Bronchial epithelial cell (primary cell): ENCODE results near the gene SPHK2. TPM values are rescaled to one million over a fixed set of nuclear protein-coding genes. Genes with fewer than 3 reads are reported as not detected.

Experiments
- DNase-seq: peaks from one replicate; pipeline ENCODE4 v3.0.0-alpha.2; 2010; ENCODE audit warnings: low read depth
- FAIRE-seq: peaks from 2 replicates; lab custom pipeline; 2011; peaks lifted over from hg19 to GRCh38; lab: Jason Lieb, UNC
- H3K27me3 ChIP-seq: 2 replicates; pipeline ENCODE4 v1.5.1; 2011; ENCODE audit warnings: low read length; ENCODE audit not compliant: control insufficient read depth, insufficient read depth
- H3K36me3 ChIP-seq: 2 replicates; pipeline ENCODE4 v1.5.1; 2011; ENCODE audit warnings: low read length; ENCODE audit not compliant: control insufficient read depth, insufficient read depth
- H3K4me3 ChIP-seq: 2 replicates; pipeline ENCODE4 v1.5.1; 2011; ENCODE audit warnings: mild to moderate bottlenecking, low read depth, low read length, control low read depth
- total RNA-seq: library from RNA; depleted of rRNA; stranded (reverse); fragments of >200 nt; gene quantifications from 2 replicates; pipeline ENCODE4 v1.2.1, GENCODE V29; 2014
- TF ChIP-seq, protein P1 (sequence below): IDR thresholded peaks from 2 replicates; pipeline ENCODE4 v1.5.1; 2011; ENCODE audit warnings: mild to moderate bottlenecking, moderate library complexity, low read length, control low read depth, inconsistent platforms; ENCODE audit not compliant: insufficient read depth, severe bottlenecking

Gene SPHK2
- total RNA-seq, 1 donor from 2014 or later = 3.4 TPM

DNA sequence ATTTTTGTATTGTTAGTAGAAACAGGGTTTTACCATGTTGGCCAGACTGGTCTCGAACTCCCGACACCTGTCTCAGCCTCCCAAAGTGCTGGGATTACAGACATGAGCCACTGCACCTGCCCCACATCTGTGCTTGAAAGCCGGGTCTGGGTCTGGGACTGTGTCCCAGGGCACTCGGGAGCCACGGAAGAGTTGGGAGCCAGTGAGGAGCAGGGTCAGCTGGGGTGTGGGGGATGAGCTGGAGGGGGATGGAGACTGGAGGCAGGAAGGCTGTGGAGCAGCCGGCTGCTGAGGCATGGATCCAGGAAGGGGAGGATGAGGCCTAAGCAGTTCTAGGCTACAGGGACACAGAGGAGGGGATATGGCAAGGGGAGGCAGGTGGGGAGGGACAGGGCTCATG is 23.5 kb upstream of the SPHK2 start:
- H3K36me3 ChIP-seq = no peaks in the 10 kb centered on the region
- DNase-seq = no peak
- H3K27me3 ChIP-seq = no peaks in the 10 kb centered on the region
- TF ChIP-seq, protein P1, sequence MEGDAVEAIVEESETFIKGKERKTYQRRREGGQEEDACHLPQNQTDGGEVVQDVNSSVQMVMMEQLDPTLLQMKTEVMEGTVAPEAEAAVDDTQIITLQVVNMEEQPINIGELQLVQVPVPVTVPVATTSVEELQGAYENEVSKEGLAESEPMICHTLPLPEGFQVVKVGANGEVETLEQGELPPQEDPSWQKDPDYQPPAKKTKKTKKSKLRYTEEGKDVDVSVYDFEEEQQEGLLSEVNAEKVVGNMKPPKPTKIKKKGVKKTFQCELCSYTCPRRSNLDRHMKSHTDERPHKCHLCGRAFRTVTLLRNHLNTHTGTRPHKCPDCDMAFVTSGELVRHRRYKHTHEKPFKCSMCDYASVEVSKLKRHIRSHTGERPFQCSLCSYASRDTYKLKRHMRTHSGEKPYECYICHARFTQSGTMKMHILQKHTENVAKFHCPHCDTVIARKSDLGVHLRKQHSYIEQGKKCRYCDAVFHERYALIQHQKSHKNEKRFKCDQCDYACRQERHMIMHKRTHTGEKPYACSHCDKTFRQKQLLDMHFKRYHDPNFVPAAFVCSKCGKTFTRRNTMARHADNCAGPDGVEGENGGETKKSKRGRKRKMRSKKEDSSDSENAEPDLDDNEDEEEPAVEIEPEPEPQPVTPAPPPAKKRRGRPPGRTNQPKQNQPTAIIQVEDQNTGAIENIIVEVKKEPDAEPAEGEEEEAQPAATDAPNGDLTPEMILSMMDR = no peak
- FAIRE-seq = no peak
- no peak overlapping the region for H3K4me3 ChIP-seq

DNA sequence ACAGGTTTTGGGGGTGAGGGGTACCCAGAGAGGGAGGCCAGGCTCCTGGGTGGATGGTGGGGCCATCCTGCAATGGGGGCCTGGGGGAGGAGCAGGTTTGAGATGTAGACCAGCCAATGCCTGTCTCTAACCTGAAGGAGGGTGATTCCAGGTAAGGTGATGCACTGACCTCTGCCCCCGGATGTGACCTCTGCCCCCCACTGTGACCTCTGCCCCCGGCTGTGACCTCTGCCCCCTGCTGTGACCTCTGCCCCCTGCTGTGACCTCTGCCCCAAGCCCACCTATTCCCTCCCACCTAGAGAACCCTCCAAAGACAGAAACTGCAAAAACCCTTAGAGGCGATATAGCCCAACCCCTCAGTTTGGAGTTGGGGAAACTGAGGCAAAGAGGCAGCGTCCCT is 23.1 kb upstream of the SPHK2 start:
- TF ChIP-seq, protein P1 = no peak
- FAIRE-seq = no peak

DNA sequence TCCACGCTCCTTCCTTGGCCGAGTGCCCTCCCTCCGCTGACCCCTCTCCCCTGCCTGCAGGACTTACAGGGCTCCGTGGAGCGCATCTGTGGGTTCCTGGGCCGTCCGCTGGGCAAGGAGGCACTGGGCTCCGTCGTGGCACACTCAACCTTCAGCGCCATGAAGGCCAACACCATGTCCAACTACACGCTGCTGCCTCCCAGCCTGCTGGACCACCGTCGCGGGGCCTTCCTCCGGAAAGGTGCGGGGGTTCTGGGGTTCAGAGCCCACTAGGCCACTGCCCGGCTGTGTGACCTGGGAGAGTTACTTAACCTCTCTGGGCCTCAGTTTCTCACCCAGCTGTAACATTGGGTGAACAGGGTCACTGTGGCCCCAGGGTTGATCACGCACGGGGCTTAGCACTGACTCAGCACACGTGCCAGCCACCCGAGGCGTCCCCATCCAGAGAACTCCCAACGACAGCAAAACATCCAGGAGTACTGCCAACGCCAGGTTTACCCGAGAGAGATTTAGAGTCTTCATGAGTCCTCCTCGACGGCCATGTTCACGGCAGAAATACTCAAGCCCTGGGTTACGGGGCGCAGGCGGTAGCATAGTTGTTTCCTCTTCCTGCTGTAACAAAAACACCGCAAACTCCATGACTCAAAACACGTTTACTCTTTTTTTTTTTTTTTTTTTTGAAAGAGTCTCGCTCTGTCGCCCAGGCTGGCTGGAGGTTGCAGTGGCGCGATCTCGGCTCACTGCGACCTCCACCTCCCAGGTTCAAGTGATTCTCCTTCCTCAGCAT is 22.4 kb upstream of the SPHK2 start:
- H3K27me3 ChIP-seq = no peaks in the 10 kb centered on the region
- H3K36me3 ChIP-seq = no peaks in the 10 kb centered on the region
- TF ChIP-seq, protein P1 = no peak
- no peak for DNase-seq
- H3K4me3 ChIP-seq = no peak overlapping the region
- no peak for FAIRE-seq

More for the DNA sequence above, 23.1 kb upstream of the SPHK2 start:
- Histone ChIP-seq H3K27me3 (no peaks in the 10 kb centered on the region), H3K4me3 (no peak overlapping the region), H3K36me3 (no peaks in the 10 kb centered on the region)
- no peak for DNase-seq

DNA sequence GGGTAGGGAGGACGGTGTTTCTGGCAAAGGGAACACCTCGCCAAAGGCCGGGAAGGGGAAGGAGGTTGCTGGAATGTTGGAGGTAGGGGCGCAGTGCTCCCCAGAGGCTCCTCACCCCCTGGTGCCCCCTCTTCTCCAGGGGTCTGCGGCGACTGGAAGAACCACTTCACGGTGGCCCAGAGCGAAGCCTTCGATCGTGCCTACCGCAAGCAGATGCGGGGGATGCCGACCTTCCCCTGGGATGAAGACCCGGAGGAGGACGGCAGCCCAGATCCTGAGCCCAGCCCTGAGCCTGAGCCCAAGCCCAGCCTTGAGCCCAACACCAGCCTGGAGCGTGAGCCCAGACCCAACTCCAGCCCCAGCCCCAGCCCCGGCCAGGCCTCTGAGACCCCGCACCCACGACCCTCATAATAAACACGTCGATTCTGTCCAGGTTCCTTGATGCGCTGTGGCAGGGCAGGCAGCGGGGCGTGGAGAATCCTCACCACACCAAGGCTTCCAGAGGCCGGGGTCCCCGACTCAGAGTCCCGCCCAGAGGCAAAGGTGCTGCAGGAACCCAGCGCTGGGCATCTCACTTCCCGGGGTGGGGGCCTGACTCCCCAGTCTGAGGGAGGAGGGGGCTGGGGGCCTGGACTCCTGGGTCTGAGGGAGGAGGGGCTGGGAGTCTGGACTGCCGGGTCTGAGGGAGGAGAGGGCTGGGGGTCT is 20.2 kb upstream of the SPHK2 start:
- H3K36me3 ChIP-seq = no peaks in the 10 kb centered on the region
- H3K27me3 ChIP-seq = no peaks in the 10 kb centered on the region

DNA sequence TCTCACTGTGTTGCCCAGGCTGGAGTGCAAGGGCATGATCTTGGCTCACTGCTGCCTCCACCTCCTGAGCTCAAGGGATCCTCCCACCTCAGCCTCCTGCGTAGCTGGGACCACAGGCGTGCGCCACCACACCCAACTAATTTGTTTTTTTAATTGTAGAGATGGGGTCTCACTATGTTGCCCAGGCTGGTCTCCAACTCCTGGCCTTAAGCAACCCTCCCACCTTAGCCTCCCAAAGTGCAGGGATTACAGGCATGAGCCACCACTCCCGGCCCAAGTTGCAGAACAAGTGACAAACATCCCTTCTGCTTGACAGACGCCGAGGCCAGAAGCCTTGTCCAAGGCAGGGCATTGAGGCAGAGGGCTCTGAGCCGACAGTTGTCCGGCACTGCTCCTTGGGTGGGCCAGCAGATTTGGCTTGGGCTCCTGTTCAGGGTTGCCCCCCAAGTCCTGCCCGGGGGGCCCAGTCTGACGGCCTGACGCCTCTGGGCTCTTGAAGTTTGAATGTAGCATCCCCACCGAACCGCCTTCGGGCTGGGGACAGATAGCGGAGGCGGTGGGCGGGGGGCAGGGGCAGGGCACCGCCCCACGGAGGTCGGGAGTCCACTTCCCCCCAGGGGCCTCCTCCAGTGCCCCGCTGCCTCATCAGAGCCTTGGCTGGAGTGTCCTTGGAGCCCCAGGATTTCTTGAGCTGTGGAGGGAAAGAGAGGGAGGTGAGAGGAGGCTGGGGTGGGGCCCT is 18.5 kb upstream of the SPHK2 start:
- Histone ChIP-seq H3K36me3 (no peaks in the 10 kb centered on the region), H3K4me3 (no peak overlapping the region), H3K27me3 (no peaks in the 10 kb centered on the region)
- FAIRE-seq (no peak), DNase-seq (no peak)
- TF ChIP-seq, protein P1 = no peak

More for the DNA sequence above, 20.2 kb upstream of the SPHK2 start:
- H3K4me3 ChIP-seq = no peak overlapping the region
- DNase-seq (no peak), FAIRE-seq (no peak)
- TF ChIP-seq, protein P1 = no peak
